Keratinocyte (primary cell): ENCODE results near the gene HAAO. TPM values are rescaled to one million over a fixed set of nuclear protein-coding genes. Genes with fewer than 3 reads are reported as not detected.

Source experiments
- DNase-seq: peaks from one replicate; pipeline ENCODE4 v3.0.0-alpha.2; 2011; ENCODE audit warnings: low read depth, missing footprints, low spot score
- FAIRE-seq: peaks from 2 replicates; lab custom pipeline; 2011; peaks lifted over from hg19 to GRCh38; lab: Jason Lieb, UNC
- H2AFZ ChIP-seq: 2 replicates; pipeline ENCODE4 v1.6.0; 2012; ENCODE audit warnings: low read length, control low read depth, inconsistent platforms; ENCODE audit not compliant: control insufficient read depth
- H3K27ac ChIP-seq: 2 replicates; pipeline ENCODE4 v1.5.1; 2011; ENCODE audit warnings: low read length; ENCODE audit not compliant: control insufficient read depth, insufficient read depth
- H3K27me3 ChIP-seq: 3 replicates; pipeline ENCODE4 v1.6.0; 2011; ENCODE audit warnings: low read length; ENCODE audit not compliant: control insufficient read depth, insufficient read depth; ENCODE audit errors: extremely low read depth
- H3K36me3 ChIP-seq, 2 experiments: 2 replicates in 1 of 2; 3 replicates in 1 of 2; pipeline ENCODE4 v1.5.1; 2011; ENCODE audit warnings: low read length in 2 of 2, mild to moderate bottlenecking in 1 of 2; ENCODE audit not compliant: control insufficient read depth in 2 of 2, insufficient read depth in 2 of 2; ENCODE audit errors: extremely low read depth in 1 of 2
- H3K4me1 ChIP-seq: 3 replicates; pipeline ENCODE4 v1.5.1; 2011; ENCODE audit warnings: low read length; ENCODE audit not compliant: control insufficient read depth, insufficient read depth; ENCODE audit errors: extremely low read depth
- H3K4me2 ChIP-seq: 3 replicates; pipeline ENCODE4 v1.6.0; 2011; ENCODE audit warnings: low read depth, low read length; ENCODE audit not compliant: control insufficient read depth, insufficient read depth; ENCODE audit errors: extremely low read depth
- H3K4me3 ChIP-seq, 3 experiments: fragments of 200-600 bp in 1 of 3; sonication (generic) in 1 of 3; 2 replicates in 2 of 3; 3 replicates in 1 of 3; pipeline ENCODE4 v1.5.1; 2011 to 2016; ENCODE audit warnings: low read length in 3 of 3, mild to moderate bottlenecking in 3 of 3, control low read depth in 2 of 3, inconsistent platforms in 1 of 3, low read depth in 1 of 3, mixed read lengths in 1 of 3, mixed run types in 1 of 3, moderate library complexity in 1 of 3; ENCODE audit not compliant: control insufficient read depth in 2 of 3, insufficient read depth in 2 of 3; ENCODE audit errors: extremely low read depth in 1 of 3
- H3K79me2 ChIP-seq: 2 replicates; pipeline ENCODE4 v1.6.0; 2012; ENCODE audit warnings: low read length; ENCODE audit not compliant: control insufficient read depth, insufficient read depth
- H3K9ac ChIP-seq: 3 replicates; pipeline ENCODE4 v1.6.0; 2011; ENCODE audit warnings: low read length; ENCODE audit not compliant: control insufficient read depth, insufficient read depth; ENCODE audit errors: extremely low read depth
- H3K9me1 ChIP-seq: 3 replicates; pipeline ENCODE4 v1.6.0; 2011; ENCODE audit warnings: low read length; ENCODE audit not compliant: control insufficient read depth, insufficient read depth; ENCODE audit errors: extremely low read depth
- H3K9me3 ChIP-seq: 2 replicates; pipeline ENCODE4 v1.5.1; 2012; ENCODE audit warnings: low read depth, low read length; ENCODE audit not compliant: control insufficient read depth
- H4K20me1 ChIP-seq: 3 replicates; pipeline ENCODE4 v1.6.0; 2011; ENCODE audit warnings: low read length; ENCODE audit not compliant: control insufficient read depth, insufficient read depth; ENCODE audit errors: extremely low read depth
- CTCF ChIP-seq, 3 experiments: IDR thresholded peaks in 1 of 3; conservative IDR thresholded peaks in 1 of 3; optimal IDR thresholded peaks in 1 of 3; 2 replicates in 2 of 3; 3 replicates in 1 of 3; pipeline versions ENCODE3 to v1.5.1; 2011; ENCODE audit warnings: low read length in 3 of 3, mild to moderate bottlenecking in 3 of 3, moderate library complexity in 2 of 3, control low read depth in 1 of 3, inconsistent platforms in 1 of 3; ENCODE audit not compliant: insufficient read depth in 2 of 3; ENCODE audit errors: extremely low read depth in 1 of 3
- EZH2 ChIP-seq: IDR thresholded peaks from one replicate; pipeline ENCODE4 v1.6.1; 2012; ENCODE audit warnings: inconsistent platforms, mild to moderate bottlenecking, low read length, moderate library complexity
- dilution Hi-C: fragments of 300-500 bp; cut with MboI; formaldehyde crosslinking; loops from one replicate; pipeline ENCODE4 v1.7.0; 2020; ENCODE audit warnings: low sequenced_read_pairs; ENCODE audit not compliant: extremely low pct_ligation_motif_present
- polyA plus RNA-seq, 5 experiments: library from polyadenylated mRNA; depleted of rRNA in 3 of 5; stranded (reverse) in 3 of 5; stranded (forward) in 1 of 5; unstranded in 1 of 5; fragments of >200 nt; gene quantifications; 1 replicate in 1 of 5; 2 replicates in 3 of 5; 3 replicates in 1 of 5; pipeline versions ENCODE4 v1.2.1 to v1.2.3, GENCODE V29; 2011 to 2012; ENCODE audit warnings: missing spikeins in 2 of 5, low read depth in 1 of 5, low replicate concordance in 1 of 5

Gene HAAO
- polyA plus RNA-seq, 1 donor (not counting 4 experiments of a cell fraction or from before 2014, with no cell fraction given) = 0.08 TPM

DNA sequence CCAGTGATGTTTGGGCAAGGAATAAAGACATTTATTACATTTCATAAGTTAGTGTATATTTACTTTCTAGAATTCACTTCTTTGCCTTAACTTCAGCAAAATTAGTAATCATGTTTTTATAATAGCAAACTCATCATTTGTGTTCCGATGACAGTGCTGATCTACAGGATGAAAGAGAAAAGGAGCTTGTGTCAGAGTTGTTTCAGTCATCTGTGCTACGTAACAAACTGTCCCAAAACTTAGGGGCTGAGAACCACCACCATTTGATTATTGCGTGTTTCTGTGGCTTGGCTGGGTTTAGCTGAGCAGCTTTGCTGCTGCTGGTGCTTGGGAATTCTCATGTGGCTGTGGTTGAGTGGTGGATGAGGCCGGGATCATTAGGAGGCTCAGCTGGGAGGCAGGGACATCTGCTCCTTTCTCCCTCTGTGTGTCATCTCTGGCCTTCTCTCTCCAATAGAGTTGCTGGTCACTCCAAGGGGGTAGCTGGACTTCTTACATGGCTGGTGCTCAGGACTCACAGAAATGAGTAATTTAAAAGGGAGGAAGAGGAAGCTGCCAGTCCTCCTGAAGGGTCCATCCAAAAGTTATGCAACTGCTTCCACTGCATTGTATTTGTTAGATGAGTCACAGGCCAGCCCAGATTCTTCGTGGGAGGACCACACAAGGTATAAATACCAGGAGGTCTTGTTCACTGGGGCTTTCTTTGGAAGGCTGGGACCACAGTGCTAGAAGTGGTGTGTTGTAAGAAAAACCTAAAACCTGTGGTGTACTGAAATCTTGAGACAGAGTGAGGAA lies 43.4 kb upstream of the HAAO start:
- Histone ChIP-seq H3K9me1 (no peaks in the 10 kb centered on the region), H4K20me1 (no peaks in the 10 kb centered on the region), H2AFZ (no peak overlapping the region), H3K36me3 (no peaks in the 10 kb centered on the region), H3K4me1 (peaks cover 14% of the 10 kb centered on the region), H3K4me3 (no peak overlapping the region), H3K27me3 (no peaks in the 10 kb centered on the region), H3K4me2 (peak overlapping the region; percentile 27), H3K9me3 (no peaks in the 10 kb centered on the region), H3K79me2 (no peaks in the 10 kb centered on the region), H3K9ac (no peak overlapping the region), H3K27ac (no peak overlapping the region)
- dilution Hi-C loops = no loop called here
- peak; percentile 96 for DNase-seq
- TF ChIP-seq CTCF (optimal IDR thresholded peaks at IDR 0.05 in 1 of 3, IDR thresholded peaks at IDR 0.05 in 1 of 3, conservative IDR thresholded peaks at IDR 0.05 in 1 of 3; ENCODE audit: extremely low read depth in 1 of 3, insufficient read depth in 2 of 3, low read length in 3 of 3) = no peak
- FAIRE-seq = peak; percentile 94

DNA sequence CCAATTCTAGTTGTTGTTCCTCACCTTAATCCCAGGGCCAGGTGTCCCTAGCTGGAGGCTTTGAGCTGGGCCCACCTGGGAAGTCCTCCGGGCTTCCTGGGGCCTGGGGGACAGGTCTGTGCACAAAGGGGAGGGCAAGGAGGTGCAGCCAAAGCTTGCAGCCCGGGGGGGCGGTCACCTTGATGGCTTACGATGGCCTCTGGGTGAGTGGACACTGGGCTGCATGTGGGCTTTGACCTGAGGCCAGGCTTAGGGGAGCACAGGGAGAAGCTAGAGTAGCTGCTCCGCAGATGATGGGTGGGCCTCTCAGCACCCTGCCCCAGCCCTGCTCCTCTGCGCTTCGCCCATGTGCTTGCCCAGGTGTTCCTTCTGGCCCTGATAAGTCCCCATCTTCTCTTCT lies 41.8 kb upstream of the HAAO start:
- Histone ChIP-seq H3K27ac (no peak overlapping the region), H3K27me3 (no peaks in the 10 kb centered on the region), H3K4me2 (no peak overlapping the region), H3K36me3 (no peaks in the 10 kb centered on the region), H2AFZ (no peak overlapping the region), H3K9me1 (no peaks in the 10 kb centered on the region), H3K9me3 (no peaks in the 10 kb centered on the region), H3K9ac (no peak overlapping the region), H4K20me1 (no peaks in the 10 kb centered on the region), H3K4me3 (no peak overlapping the region), H3K4me1 (peaks cover 30% of the 10 kb centered on the region), H3K79me2 (no peaks in the 10 kb centered on the region)
- FAIRE-seq = no peak
- TF ChIP-seq CTCF (optimal IDR thresholded peaks at IDR 0.05 in 1 of 3, IDR thresholded peaks at IDR 0.05 in 1 of 3, conservative IDR thresholded peaks at IDR 0.05 in 1 of 3; ENCODE audit: extremely low read depth in 1 of 3, insufficient read depth in 2 of 3, low read length in 3 of 3) (no peak), EZH2 (no peak)
- dilution Hi-C loops = no loop called here
- DNase-seq = no peak
